ENCODE results near the gene ZC3H12A. TPM values are rescaled to one million over a fixed set of nuclear protein-coding genes. Genes with fewer than 3 reads are reported as not detected.
"Not testable (repeated sequence)": the region's sequence is repeated elsewhere in the genome, so short reads cannot be mapped to it uniquely, and the experiment has no call there.

Gene ZC3H12A
- total RNA-seq, 1 donor = 38.9 TPM

DNA sequence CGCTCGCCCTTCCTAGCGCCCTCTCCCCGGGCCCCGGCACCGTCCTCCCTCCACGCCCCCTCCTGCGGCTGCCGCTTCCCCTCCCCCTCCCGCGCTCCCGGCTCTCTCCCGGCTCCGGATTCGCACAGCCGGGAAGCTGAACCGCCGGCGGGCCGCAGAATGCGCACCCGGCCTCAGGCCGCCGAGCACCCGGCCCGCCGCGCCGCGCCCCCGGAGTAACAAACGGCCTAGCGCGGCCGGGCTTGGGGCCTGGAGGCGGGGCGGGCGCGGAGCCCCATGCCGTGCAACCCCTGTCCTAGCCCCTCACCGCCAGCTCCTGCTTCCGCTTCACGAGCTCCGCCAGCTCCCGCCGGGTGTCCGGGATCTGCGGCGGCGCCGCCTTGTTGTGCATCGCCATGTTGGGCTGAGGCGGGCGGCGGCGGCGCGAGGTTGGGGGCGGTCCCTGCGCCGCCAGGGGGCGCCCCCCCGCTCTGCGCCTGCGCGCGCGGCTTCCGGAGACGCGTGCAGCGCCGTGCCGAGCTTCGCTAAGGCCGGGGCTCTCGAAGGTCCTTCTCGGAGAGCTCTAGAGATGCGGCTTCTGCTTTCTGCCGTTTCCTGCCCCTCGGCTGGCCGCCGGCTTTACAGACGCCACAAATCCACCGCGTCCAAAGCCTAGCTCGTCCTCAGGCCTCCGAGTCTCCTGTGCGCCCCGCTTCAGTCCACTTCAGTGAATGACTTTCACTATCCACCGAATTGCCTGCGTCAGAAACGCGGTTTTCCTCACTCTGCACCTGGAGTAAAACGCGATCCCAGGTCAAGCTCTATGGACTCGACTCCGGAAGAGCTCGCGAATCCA is 40.2 kb downstream of the ZC3H12A start, which contains the start of gene MEAF6:
Gene MEAF6, minus strand, starts transcription at position 417 of the 835 bp plus-strand sequence. Its CDS starts 20 bp downstream, at position 397.
- TF ChIP-seq, protein P1, sequence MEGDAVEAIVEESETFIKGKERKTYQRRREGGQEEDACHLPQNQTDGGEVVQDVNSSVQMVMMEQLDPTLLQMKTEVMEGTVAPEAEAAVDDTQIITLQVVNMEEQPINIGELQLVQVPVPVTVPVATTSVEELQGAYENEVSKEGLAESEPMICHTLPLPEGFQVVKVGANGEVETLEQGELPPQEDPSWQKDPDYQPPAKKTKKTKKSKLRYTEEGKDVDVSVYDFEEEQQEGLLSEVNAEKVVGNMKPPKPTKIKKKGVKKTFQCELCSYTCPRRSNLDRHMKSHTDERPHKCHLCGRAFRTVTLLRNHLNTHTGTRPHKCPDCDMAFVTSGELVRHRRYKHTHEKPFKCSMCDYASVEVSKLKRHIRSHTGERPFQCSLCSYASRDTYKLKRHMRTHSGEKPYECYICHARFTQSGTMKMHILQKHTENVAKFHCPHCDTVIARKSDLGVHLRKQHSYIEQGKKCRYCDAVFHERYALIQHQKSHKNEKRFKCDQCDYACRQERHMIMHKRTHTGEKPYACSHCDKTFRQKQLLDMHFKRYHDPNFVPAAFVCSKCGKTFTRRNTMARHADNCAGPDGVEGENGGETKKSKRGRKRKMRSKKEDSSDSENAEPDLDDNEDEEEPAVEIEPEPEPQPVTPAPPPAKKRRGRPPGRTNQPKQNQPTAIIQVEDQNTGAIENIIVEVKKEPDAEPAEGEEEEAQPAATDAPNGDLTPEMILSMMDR (IDR thresholded peaks at IDR 0.05; ENCODE audit: insufficient read depth, low read depth, low read length) = peak; percentile 44
- H3K4me3 ChIP-seq (ENCODE audit: low read depth, low read length) = peak within 1 kb of the TSS; percentile 81
- peak; percentile 85 for DNase-seq (ENCODE audit: low read depth)

DNA sequence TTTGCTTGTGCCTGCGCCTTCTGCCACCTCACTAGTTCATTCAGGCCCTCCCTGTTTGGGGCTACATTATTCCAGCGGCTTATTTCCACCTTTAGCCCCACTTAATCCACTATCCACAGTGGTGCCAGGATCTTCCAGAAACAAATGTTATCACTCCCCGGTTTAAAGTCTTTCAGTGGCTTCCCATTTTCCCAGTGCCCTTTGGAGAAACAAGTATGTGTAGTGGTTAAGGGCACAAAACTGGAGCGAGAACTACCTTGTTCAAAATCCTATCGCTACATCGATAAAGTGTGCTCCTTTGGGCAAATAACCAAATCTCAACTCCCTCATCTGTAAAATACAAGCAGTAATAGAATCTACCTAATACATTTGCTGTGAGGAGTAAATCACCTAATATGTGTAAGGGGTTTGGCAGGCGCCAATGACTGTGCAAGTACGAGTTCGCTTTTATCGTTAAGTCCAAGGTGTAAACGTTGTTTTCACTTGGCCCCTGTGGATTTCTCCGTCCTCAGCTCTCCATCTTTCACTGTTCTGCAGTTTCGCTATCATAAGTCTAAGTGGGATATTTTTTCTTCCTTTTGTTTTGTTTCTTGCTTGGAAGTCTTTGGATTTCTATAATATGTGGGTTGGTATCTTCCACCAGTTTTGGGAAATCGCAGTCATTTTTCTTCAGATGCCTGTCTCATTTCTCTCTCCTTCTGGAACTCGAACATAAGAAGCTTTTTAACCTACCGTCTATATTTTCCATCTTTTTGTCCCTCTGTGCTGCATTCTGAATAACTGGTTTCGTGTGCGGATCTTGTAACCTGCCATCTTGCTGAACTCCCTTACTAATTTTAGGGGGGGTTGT is 41.0 kb downstream of the ZC3H12A start:
- H3K4me3 ChIP-seq (ENCODE audit: low read depth, low read length) = peak overlapping the region; percentile 81
- TF ChIP-seq, protein P1 (IDR thresholded peaks at IDR 0.05; ENCODE audit: insufficient read depth, low read depth, low read length) = no peak
- DNase-seq (ENCODE audit: low read depth) = no peak

DNA sequence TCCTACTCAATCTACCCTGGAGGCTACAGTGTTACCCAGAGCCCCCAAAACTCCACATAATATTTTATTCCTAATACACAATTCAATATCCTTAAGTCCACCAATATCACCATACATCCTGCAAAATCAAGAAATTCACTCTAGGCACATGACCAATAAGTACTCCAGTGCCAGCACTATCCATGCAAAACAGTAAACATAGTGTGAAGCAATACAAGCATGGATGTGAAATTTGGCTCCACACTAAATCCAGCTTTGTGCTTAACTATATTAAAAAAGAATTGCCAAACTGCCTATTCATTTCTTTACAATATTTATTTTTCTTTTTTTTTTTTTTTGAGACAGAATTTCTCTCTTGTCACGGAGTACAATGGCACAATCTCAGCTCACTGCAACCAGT is 43.2 kb downstream of the ZC3H12A start:
- DNase-seq (ENCODE audit: low read depth) = no peak
- H3K4me3 ChIP-seq (ENCODE audit: low read depth, low read length) = no peak overlapping the region
- TF ChIP-seq, protein P1 (IDR thresholded peaks at IDR 0.05; ENCODE audit: insufficient read depth, low read depth, low read length) = no peak

DNA sequence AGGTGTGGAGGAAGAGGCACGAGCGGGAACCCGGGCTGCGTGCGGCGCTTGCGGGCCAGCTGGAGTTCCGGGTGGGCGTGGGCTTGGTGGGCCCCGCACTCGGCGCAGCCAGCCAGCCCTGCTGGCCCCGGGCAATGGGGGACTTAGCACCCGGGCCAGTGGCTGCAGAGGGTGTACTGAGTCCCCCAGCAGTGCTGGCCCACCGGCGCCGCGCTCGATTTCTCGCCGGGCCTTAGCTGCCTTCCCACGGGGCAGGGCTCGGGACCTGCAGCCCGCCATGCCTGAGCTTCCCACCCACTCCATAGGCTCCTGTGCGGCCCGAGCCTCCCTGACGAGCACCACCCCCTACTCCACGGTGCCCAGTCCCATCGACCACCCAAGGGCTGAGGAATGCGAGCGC is 43.9 kb downstream of the ZC3H12A start:
- not testable (repeated sequence) for H3K4me3 ChIP-seq (ENCODE audit: low read depth, low read length)

DNA sequence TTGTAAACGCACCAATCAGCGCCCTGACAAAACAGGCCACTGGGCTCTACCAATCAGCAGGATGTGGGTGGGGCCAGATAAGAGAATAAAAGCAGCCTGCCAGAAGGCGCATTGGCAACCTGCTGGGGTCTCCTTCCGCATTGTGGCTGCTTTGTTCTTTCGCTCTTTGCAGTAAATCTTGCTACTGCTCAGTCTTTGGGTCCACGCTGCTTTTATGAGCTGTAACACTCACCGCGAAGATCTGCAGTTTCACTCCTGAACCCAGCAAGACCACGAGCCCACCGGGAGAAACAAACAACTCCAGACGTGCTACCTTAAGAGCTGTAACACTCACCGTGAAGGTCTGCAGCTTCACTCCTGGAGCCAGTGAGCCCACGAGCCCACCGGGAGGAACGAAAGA is 44.5 kb downstream of the ZC3H12A start:
- not testable (repeated sequence) for DNase-seq (ENCODE audit: low read depth); H3K4me3 ChIP-seq (ENCODE audit: low read depth, low read length)

More for the DNA sequence above, 43.9 kb downstream of the ZC3H12A start:
- DNase-seq (ENCODE audit: low read depth) = not testable (repeated sequence)

DNA sequence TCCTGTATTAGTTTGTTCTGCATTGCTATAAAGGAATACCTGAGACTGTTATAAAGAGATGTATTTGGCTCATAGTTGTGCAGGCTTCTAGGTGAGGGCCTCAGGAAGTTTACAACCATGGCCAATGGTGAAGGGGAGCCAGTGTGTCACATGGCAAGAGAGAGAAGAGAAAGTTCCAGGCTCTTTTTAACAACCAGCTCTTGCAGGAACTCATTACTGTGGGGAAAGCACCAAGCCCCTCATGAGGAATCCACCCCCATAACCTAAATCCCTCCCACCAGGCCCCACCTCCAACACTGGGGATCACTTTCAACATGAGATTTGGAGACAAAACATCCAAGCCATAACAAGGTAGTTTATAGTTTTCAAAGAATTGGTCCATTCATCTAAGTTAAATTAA is 45.2 kb downstream of the ZC3H12A start:
- TF ChIP-seq, protein P1 (IDR thresholded peaks at IDR 0.05; ENCODE audit: insufficient read depth, low read depth, low read length) = no peak
- H3K4me3 ChIP-seq (ENCODE audit: low read depth, low read length) = no peak overlapping the region
- DNase-seq (ENCODE audit: low read depth) = no peak

DNA sequence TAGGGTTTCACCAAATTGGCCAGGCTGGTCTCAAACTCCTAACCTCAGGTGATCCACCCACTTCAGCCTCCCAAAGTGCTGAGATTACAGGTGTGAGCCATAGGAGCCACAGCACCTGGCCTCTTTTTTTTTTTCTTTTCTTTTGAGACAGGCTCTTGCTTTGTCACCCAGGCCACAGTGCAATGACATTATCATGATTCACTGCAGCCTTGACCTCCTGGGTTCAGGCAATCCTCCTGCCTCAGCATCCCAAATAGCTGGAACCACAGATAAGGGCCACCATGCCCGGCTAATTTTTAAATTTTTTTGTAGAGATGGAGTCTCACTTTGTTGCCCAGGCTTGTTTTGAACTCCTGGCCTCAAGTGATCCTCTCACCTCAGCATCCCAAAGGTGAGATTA is 55.5 kb downstream of the ZC3H12A start:
- not testable (repeated sequence) for H3K4me3 ChIP-seq (ENCODE audit: low read depth, low read length); DNase-seq (ENCODE audit: low read depth)

DNA sequence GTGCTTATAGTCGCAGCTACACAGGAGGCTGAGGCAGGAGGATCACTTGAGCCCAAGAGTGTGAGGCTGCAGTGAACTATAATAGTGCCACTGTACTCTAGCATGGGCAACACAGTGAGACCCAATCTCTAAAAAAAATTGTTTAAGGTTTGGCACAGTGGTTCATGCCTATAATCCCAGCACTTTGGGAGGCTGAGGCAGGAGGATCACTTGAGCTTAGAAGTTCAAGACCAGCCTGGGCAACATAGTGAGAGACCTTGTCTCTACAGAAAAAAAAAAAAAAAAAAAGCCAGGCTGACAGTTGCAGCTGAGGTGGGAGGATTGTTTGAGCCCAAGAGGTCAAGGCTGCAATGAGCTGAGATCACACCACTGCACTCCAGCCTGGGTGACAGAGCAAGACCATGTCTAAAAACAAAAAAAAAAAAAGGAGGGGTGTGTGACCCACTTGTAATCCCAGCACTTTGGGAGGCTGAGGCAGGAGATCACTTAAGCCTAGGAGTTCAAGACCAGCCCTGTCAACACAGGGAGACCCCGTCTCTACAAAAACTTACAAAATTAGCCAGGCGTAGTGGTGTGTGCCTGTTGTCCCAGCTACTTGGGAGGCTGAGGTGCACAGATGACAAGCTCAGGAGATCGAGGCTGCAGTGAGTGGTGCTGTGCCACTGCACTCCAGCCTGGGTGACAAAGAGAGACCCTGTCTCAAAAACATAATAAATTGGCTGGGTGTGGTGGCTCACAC is 58.2 kb downstream of the ZC3H12A start:
- not testable (repeated sequence) for H3K4me3 ChIP-seq (ENCODE audit: low read depth, low read length); DNase-seq (ENCODE audit: low read depth)

All from fibroblast of villous mesenchyme (primary cell).